Kidney capillary endothelial cell (primary cell): ENCODE data around the gene MRPL52.
"Not testable (repeated sequence)": the region's sequence is repeated elsewhere in the genome, so short reads cannot be mapped to it uniquely, and the experiment has no call there.

ENCODE experiments used
- DNase-seq: peaks from one replicate; pipeline ENCODE4 v3.0.0-alpha.2; 2018; ENCODE audit warnings: low spot score

MRPL52 gene

GRCh38 chr14:22811722-22812121 is 18.0 kb upstream of the MRPL52 start:
- no peak for DNase-seq

GRCh38 chr14:22812744-22813143 is 16.9 kb upstream of the MRPL52 start:
- no peak for DNase-seq

- DNase-seq, result no peak
These were observed 16.5 kb upstream of the MRPL52 start for GRCh38 chr14:22813145-22813544.

DNA sequence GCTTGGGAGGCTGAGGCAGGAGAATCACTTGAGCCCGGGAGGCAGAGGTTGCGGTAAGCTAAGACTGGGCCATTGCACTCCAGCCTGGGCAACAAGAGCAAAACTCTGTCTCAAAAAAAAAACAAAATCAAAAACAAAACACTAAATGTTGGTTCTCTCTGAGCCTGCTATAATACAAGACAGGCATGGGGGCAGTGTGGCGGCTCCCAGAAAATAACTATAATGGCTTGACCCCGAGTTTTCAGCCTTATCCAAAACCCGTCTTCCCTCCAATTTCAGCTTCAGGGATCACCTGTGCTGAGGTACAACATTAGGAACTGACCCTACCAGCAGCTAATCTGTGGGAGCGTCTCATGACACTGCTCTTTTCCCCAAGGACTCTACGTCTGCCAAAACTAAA is 15.3 kb upstream of the MRPL52 start:
- no peak for DNase-seq

DNA sequence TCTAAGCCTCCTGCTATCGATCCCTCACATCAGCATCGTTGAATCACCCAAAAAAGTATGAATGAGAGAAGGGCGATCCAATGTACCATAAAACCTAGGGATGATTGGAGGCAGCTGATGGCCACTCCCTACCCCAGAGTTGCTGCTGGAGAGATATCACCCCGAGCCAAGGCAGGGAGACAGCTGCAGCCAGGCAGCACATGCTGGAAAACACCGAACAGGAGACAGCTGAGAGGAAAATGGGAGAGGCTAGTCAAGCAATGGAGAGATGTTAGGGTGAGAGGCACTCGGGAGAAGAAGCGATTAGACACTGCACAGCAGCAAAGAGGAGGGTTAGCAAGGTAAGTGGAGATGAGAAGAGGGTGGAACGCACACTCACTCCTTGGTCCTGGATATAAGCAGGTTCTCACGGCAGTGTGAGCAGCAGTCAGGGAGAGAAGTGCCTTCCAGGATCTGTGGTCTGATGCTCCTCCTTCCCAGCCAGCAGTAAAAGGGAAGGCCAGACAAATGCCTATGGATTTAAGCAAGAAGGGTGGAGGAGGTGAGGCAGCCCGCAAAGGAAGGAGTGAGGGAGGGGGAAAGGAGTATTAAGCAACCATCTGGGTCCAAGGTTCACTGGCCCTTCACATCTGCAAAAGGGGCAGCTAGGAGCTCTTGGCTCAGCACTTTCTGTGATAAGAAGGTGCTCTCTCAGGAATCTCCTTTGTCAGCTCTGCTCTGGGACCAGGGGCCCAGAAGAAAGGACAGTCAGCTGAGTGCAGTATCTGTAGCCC is 14.6 kb upstream of the MRPL52 start, which contains the start of gene SLC7A7:
Gene SLC7A7, minus strand, starts transcription at position 495 of the 773 bp plus-strand sequence. CDS start 2,037 bp downstream, outside the sequence.
- no peak for DNase-seq

DNA sequence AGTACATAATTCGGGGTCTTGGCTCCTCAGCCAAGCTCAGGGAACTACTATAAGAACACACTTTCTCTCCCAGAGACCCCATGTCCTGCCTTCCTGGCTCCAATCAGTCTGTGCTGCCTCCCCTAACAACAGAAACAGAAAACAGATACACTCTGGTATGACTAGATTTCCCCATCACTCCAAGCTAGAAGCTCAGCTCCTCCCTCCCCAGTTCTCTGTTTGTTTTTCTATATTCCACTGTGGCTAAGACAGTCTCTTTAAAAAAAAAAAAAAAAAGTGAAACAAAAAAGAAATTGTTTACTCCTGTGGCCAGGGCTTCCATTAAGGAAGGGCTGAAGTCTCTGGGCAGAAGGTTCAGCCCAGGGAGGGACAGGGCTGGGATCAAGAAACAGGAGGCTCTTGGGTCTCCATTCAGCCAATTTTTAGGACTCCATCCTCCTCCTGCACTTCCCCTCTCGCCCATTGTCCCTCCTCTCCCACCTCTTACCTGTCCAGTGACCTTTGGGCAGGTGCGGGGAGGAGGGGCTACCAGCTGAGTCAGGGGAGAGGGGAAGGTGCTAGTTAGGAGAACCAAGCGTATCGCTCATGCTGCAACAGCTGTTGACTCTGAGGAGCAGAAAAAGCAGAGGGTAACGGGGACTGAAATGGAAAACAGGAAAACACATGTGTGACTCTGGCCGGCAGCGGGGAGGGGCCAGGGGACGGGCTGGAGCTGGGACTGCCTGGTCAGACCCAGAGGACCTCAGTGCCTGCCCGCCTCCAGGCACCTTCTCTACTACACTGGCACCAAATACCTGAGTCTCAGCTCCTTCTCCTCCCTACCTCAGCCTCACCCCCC is 10.3 kb upstream of the MRPL52 start:
- DNase-seq, result peak; percentile 44

- no peak for DNase-seq
These were observed 9.0 kb upstream of the MRPL52 start for GRCh38 chr14:22820731-22821130.

DNA sequence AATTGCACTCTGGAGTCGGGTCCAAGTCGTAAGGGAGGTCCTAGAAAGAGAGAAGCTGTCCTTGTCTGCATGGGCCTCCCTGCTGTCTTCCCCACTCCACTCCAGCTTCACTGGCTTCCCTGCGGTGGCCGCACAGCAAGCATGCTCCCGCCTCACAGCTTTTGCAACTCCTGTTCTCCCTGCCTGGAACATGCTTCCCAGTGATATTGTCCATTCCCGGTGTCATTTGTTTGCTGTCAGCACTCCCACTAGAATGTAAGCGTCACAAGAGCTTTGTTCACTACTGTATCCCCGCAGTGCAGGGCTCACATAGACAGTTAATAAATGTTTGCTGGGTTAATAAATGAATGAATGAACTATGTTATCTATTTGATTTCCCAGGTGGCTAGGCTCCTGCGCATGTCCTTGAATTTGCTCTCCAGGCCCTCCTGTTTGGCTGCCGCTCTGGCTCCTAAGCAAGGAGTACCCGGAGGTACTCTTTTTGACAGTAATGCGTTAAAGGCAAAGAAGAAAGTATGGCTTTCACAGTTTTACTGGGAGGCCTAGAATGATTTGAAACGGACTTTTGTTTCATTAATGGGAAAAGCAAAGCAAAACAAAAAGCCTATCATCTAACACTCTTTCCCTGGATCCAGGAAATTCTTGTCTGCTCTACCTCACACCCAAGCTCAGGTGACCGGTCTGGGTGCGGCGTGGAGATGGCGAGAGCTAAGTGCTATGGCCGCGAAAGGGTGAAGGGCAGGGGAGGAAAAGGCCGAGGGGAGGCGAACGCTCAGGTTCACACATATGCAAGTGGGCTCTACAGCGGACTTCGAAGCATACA is 8.3 kb upstream of the MRPL52 start:
- DNase-seq, result no peak

DNA sequence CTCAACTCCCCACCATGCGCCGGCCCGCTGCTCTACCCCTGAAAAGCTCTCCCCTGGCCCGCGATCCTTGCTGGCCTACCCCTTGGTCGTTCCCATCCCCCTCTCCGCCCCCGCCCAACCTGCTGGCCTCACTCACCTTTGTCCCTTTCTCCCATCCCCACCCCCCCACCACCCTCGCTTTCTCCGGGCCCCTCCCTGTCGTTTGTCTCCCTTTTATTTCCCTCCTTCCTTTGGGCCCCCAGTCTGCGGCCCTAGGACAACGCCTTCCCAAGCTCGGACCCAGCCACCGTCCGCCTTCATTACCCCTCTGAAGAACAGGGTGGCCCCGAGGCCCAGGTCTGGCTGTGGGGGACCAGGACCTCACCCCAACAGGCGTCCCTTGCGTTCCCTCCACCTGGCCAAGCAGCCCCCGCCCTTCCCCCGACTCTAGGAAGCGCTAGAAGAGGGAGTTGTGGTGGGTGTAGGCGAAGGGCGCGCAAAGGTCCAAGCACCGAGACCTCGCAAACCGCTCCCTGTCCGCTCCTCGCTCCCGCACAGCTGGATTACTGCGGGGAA is 7.6 kb upstream of the MRPL52 start:
- DNase-seq, result no peak

GRCh38 chr14:22822571-22823098 is 7.1 kb upstream of the MRPL52 start:
- DNase-seq, result peak; percentile 82

- peak; percentile 93 for DNase-seq
These were observed 4.9 kb upstream of the MRPL52 start for GRCh38 chr14:22824711-22825359.

GRCh38 chr14:22829076-22829660 is 519 bp upstream of the MRPL52 start:
- not testable (repeated sequence) for DNase-seq

- no peak for DNase-seq
These were observed 840 bp downstream of the MRPL52 start for GRCh38 chr14:22830443-22831010.

DNA sequence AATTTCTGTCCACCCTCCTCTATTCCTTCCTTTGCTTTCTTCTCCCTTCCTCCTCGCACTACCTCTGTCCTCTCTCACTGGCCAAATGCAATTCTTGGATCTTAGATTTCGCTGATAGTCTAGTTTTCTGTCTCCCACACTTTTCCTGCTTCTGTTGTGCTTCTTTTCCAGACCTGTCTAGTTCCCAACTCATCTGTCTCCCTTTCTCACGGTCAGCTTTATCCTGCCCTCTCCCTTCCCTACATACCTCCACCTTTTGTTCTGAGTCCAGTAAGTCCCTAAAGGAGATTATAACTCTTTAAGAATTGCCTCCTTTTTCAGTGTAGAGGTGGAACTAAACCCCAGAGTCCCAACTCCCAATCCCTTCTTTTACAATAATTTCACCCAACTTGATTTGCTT is 5.8 kb downstream of the MRPL52 start:
- no peak for DNase-seq

GRCh38 chr14:22836301-22837113 is 6.8 kb downstream of the MRPL52 start, which contains the start of gene MMP14:
TSS of gene MMP14 (plus strand) at chr14:22836585. CDS start at chr14:22836818, 233 bp downstream.
- no peak for DNase-seq

DNA sequence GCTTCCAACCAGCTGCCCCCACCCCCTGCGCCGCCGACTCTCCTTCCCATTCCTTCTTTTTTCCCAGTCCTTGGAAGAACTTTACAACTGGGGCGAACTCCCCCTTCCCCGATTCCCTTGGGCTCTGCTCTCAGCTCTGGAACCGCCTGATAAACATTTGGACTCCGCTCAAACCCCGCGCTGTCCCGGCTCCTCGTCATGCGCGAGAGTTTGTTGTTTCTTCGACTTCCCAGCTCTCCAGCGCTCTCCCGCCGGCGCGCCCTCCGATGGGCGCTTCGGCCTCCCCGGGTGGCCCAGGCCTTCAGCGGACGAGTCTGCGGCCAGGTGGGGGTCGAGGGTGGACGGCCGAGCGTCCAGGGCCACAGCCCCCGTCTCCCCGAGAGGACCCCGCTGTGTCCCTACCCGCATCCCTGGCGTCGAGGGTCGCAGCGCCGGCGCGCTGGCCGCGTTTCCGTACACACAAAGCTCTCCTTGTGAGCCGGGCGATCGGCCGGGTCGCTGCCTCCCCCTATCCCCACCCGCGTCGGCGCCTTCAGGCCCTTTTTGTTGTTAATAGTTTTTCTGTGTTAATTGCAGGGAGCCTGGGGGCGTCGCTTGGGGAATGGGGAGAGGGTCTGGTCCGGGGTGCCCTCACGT is 7.5 kb downstream of the MRPL52 start:
- no peak for DNase-seq

DNA sequence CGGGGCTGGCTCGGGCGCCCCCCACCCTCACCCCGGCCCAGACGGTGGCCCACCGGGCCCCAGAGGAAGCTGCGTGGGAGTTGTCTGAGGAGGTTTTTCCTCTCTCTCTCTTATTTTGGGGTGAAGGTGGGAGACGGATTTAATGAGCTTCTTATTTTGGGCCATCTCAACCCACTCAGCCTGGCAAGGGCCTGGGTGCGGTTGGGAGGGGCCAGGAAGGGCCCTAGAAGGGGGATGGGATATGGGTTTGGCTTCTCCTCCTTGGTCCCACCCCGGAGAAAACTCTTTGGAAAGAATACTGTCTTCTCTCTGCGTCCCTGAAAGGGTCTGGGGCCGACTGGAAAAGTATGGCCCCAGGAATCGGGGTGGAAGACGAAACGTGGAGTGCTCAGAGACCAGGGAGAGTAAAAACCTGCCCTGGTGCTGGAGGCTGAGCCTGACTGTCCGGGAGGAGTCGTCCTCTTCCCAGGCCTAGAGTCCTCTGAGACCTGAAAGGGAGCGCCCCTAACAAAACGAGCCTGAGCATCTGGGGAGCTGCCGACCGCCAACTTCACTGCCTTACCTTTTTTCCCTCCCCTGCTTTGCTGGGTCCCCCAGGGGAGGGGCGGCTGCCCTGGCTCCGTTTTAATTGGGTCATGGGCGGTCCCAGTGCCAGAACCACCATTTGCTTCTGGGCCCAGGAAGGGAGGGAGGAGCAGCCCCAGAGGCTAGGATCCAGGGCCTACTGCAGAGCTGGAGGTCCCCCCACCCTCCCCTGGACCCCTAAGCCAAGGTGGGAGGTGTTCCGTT is 8.3 kb downstream of the MRPL52 start:
- DNase-seq, result no peak

DNA sequence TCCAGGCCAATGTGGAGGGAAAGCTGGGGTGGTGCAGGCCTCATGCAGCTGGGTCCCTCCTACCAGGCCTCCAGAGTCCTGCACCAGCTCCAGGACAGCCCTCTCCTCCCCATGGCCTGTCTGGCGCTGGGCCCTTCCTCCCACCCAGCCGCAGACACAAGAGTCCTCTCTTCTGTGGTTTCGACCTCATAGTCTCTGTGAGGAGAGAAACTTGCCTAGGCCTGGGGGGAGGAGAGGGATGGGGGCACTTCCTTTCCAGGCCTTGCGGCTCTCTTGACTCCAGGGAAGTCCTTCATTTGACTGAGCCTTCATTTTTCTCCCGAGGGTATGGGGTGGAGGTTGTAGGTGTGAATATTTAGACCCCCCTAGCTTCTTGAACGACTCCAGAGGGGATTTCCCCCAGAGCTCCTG is 8.9 kb downstream of the MRPL52 start:
- DNase-seq, result no peak
